ENCODE data around the gene PHACTR1. TPM values are rescaled to one million over a fixed set of nuclear protein-coding genes. Genes with fewer than 3 reads are reported as not detected.

PHACTR1 gene
- total RNA-seq, 2 experiments from 2014 or later, result 1.3 to 2.3 TPM

DNA sequence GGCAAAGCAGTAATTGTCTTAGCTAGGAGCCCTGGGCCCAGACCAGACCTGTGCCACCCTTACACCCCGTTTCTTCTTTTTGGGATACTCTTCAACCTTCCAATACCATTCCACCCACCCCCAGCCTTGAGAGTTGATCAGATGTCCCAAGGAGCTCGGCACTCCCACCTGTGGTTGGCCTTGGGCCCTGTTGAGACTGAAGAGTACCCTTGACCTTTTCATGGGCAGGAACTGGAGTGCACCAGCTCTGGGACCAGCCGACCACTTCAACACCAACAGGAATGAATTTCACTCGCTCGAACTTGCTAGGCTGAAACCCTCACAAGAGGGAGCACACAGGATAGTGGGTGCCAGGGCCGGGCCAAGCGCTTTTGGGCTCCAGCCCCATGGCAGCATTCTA lies 273.6 kb downstream of the PHACTR1 start:
- H3K4me1 Mint-ChIP-seq (ENCODE audit: low read depth), result no peaks in the 10 kb centered on the region
- peaks cover 18% of the 10 kb centered on the region for H3K27me3 Mint-ChIP-seq
- peaks cover 7% of the 10 kb centered on the region for H3K9me3 Mint-ChIP-seq
- DNase-seq (no peak), ATAC-seq (ENCODE audit: poor library complexity) (no peak)
- Histone ChIP-seq H3K4me1 (ENCODE audit: insufficient read depth, low read length) (no peaks in the 10 kb centered on the region), H3K9me3 (ENCODE audit: control insufficient read depth in 1 of 2, insufficient read depth in 1 of 2, low read length in 2 of 2) (no peaks in the 10 kb centered on the region), H3K36me3 (ENCODE audit: insufficient read depth, low read length) (no peaks in the 10 kb centered on the region), H3K27me3 (ENCODE audit: control insufficient read depth in 1 of 2, insufficient read depth in 2 of 2, low read length in 2 of 2) (peaks cover 0 to 4% of the 10 kb centered on the region in 2 experiments), H3K27ac (ENCODE audit: low read depth in 1 of 2, low read length in 2 of 2) (no peak overlapping the region), H3K4me3 (ENCODE audit: low read length) (no peak overlapping the region)
- no peaks in the 10 kb centered on the region for H3K36me3 Mint-ChIP-seq (ENCODE audit: low read depth)
- ChIA-PET CTCF (no interaction called here), POLR2A (no interaction called here)
- no peak overlapping the region for H3K4me3 Mint-ChIP-seq
- TF ChIP-seq, protein P1, sequence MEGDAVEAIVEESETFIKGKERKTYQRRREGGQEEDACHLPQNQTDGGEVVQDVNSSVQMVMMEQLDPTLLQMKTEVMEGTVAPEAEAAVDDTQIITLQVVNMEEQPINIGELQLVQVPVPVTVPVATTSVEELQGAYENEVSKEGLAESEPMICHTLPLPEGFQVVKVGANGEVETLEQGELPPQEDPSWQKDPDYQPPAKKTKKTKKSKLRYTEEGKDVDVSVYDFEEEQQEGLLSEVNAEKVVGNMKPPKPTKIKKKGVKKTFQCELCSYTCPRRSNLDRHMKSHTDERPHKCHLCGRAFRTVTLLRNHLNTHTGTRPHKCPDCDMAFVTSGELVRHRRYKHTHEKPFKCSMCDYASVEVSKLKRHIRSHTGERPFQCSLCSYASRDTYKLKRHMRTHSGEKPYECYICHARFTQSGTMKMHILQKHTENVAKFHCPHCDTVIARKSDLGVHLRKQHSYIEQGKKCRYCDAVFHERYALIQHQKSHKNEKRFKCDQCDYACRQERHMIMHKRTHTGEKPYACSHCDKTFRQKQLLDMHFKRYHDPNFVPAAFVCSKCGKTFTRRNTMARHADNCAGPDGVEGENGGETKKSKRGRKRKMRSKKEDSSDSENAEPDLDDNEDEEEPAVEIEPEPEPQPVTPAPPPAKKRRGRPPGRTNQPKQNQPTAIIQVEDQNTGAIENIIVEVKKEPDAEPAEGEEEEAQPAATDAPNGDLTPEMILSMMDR (IDR thresholded peaks at IDR 0.05), result no peak
- intact Hi-C loops (cut with DNase I, micrococcal nuclease), result no loop called here
- H3K27ac Mint-ChIP-seq, result no peak overlapping the region

DNA sequence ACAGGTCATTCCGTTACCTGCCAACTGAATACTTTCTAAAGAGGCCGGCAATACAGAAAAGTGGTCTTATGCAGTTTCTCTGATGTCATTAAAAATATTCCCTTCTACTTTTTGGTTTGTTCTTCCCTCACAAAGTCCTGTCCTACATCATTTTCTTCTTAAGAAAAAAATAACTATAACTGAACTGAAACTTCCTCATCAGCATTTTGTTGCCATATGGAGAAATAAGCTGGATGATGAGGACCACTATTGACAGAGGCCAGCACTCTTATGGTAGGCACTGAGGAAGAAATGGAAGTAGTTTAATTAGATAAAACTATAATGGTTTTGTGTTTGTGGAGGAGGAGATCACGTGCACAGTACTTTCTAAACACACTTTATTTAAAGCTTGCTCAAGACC lies 274.9 kb downstream of the PHACTR1 start:
- ATAC-seq (ENCODE audit: poor library complexity), result no peak

DNA sequence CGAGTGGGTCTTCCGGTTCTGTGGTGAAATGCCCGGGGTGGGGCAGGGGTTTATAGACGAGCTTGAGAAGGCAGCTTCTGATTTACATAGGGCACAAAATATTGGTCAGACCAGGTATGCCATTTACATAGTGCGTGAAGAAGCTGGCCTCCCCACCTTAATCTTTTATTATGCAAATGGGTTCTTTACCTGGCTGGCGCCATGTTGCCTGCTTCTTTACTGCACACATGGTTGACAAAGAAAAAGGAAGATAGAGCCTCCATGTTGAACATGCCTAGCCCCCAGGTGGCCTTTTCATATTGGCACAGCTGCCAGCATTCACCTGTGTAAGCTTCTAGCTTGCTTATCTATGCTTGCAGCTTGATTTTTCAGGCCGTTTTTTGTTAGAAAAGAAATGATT lies 276.2 kb downstream of the PHACTR1 start:
- H3K4me1 ChIP-seq (ENCODE audit: insufficient read depth, low read length), result no peaks in the 10 kb centered on the region
- H3K27me3 Mint-ChIP-seq, result peaks cover 18% of the 10 kb centered on the region
- no peaks in the 10 kb centered on the region for H3K27me3 ChIP-seq (ENCODE audit: control insufficient read depth in 1 of 2, insufficient read depth in 2 of 2, low read length in 2 of 2)
- intact Hi-C loops (cut with DNase I, micrococcal nuclease), result no loop called here
- DNase-seq, result no peak
- no peak for ATAC-seq (ENCODE audit: poor library complexity)
- no peaks in the 10 kb centered on the region for H3K9me3 ChIP-seq (ENCODE audit: control insufficient read depth in 1 of 2, insufficient read depth in 1 of 2, low read length in 2 of 2)
- POLR2A ChIA-PET, result no interaction called here
- H3K4me1 Mint-ChIP-seq (ENCODE audit: low read depth), result no peaks in the 10 kb centered on the region
- no peaks in the 10 kb centered on the region for H3K36me3 Mint-ChIP-seq (ENCODE audit: low read depth)
- no peaks in the 10 kb centered on the region for H3K36me3 ChIP-seq (ENCODE audit: insufficient read depth, low read length)
- H3K27ac ChIP-seq (ENCODE audit: low read depth in 1 of 2, low read length in 2 of 2), result no peak overlapping the region
- no peak overlapping the region for H3K4me3 ChIP-seq (ENCODE audit: low read length)
- CTCF ChIA-PET, result no interaction called here
- no peak overlapping the region for H3K4me3 Mint-ChIP-seq
- H3K9me3 Mint-ChIP-seq, result peaks cover 7% of the 10 kb centered on the region
- H3K27ac Mint-ChIP-seq, result no peak overlapping the region
- TF ChIP-seq, protein P1 (IDR thresholded peaks at IDR 0.05), result no peak

More for the DNA sequence above, 274.9 kb downstream of the PHACTR1 start:
- peaks cover 7% of the 10 kb centered on the region for H3K9me3 Mint-ChIP-seq
- Histone ChIP-seq H3K4me1 (ENCODE audit: insufficient read depth, low read length) (no peaks in the 10 kb centered on the region), H3K27me3 (ENCODE audit: control insufficient read depth in 1 of 2, insufficient read depth in 2 of 2, low read length in 2 of 2) (peaks cover 0 to 4% of the 10 kb centered on the region in 2 experiments), H3K4me3 (ENCODE audit: low read length) (no peak overlapping the region), H3K36me3 (ENCODE audit: insufficient read depth, low read length) (no peaks in the 10 kb centered on the region), H3K27ac (ENCODE audit: low read depth in 1 of 2, low read length in 2 of 2) (no peak overlapping the region), H3K9me3 (ENCODE audit: control insufficient read depth in 1 of 2, insufficient read depth in 1 of 2, low read length in 2 of 2) (no peaks in the 10 kb centered on the region)
- no peak overlapping the region for H3K27ac Mint-ChIP-seq
- intact Hi-C loops (cut with DNase I, micrococcal nuclease), result no loop called here
- ChIA-PET CTCF (no interaction called here), POLR2A (no interaction called here)
- TF ChIP-seq, protein P1 (IDR thresholded peaks at IDR 0.05), result no peak
- peaks cover 18% of the 10 kb centered on the region for H3K27me3 Mint-ChIP-seq
- no peaks in the 10 kb centered on the region for H3K4me1 Mint-ChIP-seq (ENCODE audit: low read depth)
- no peak overlapping the region for H3K4me3 Mint-ChIP-seq
- no peaks in the 10 kb centered on the region for H3K36me3 Mint-ChIP-seq (ENCODE audit: low read depth)
- DNase-seq, result no peak

All from CD4-positive, alpha-beta T cell (primary cell).